IMR-90 (cell line): ENCODE results near the gene TENM4. TPM values are rescaled to one million over a fixed set of nuclear protein-coding genes. Genes with fewer than 3 reads are reported as not detected.

Experiments used
- ATAC-seq: fragments of 200-7000 bp; cut with Tn5 transposase; 2 replicates; pipeline ENCODE4 v1.9.1; 2020; ENCODE audit warnings: low read depth, mild to moderate bottlenecking, moderate library complexity
- BruUV-seq: library from RNA; stranded (reverse); fragments of 400-500 nt; replicated peaks from 2 replicates; lab custom pipeline; 2021; lab: Mats Ljungman, UMichigan
- CTCF ChIA-PET: fragments of 300-600 bp; formaldehyde crosslinking; extraction: SDS; loops from one replicate; lab custom pipeline; 2021; ENCODE audit warnings: antibody characterized with exemption; lab: Yijun Ruan, JAX
- POLR2A ChIA-PET: fragments of 300-600 bp; sonication (Branson Sonifier 250); formaldehyde crosslinking; loops from one replicate; lab custom pipeline; 2022; ENCODE audit warnings: antibody characterized with exemption; ENCODE audit not compliant: unreplicated experiment; lab: Charles Lee
- DNase-seq: peaks from one replicate; pipeline ENCODE4 v3.0.0; 2013
- H2AFZ ChIP-seq: replicated peaks from 2 replicates; pipeline ENCODE3; 2013; ENCODE audit warnings: low read length, mild to moderate bottlenecking; ENCODE audit not compliant: poor library complexity
- H2AK5ac ChIP-seq: 2 replicates; pipeline ENCODE4 v1.6.1; 2013; ENCODE audit warnings: low read depth, low read length, inconsistent platforms
- H2AK9ac ChIP-seq: replicated peaks from 2 replicates; pipeline ENCODE3; 2013; ENCODE audit warnings: mild to moderate bottlenecking, low read depth, low read length, moderate library complexity; ENCODE audit not compliant: poor library complexity
- H2BK120ac ChIP-seq: 2 replicates; pipeline ENCODE4 v1.6.1; 2013; ENCODE audit warnings: low read depth, low read length, inconsistent platforms
- H2BK15ac ChIP-seq: 3 replicates; pipeline ENCODE4 v1.6.1; 2013; ENCODE audit warnings: low read depth, low read length, inconsistent platforms
- H2BK20ac ChIP-seq: 2 replicates; pipeline ENCODE4 v1.6.1; 2013; ENCODE audit warnings: low read depth, mild to moderate bottlenecking, inconsistent platforms, low read length, moderate library complexity
- H2BK5ac ChIP-seq: 2 replicates; pipeline ENCODE4 v1.6.1; 2013; ENCODE audit warnings: mild to moderate bottlenecking, low read depth, low read length, inconsistent platforms; ENCODE audit not compliant: poor library complexity, severe bottlenecking
- H3K14ac ChIP-seq: replicated peaks from 2 replicates; pipeline ENCODE4 v1.6.1; 2013; ENCODE audit warnings: low read depth, low read length, inconsistent platforms
- H3K18ac ChIP-seq: 2 replicates; pipeline ENCODE4 v1.6.1; 2013; ENCODE audit warnings: low read depth, low read length, control low read depth
- H3K23ac ChIP-seq: 2 replicates; pipeline ENCODE4 v1.6.1; 2013; ENCODE audit warnings: low read depth, low read length, inconsistent platforms
- H3K27ac ChIP-seq: 2 replicates; pipeline ENCODE4 v1.5.1; 2013; ENCODE audit warnings: mild to moderate bottlenecking, control low read depth, low read length; ENCODE audit not compliant: insufficient read depth
- H3K27me3 ChIP-seq: 2 replicates; pipeline ENCODE4 v1.6.1; 2013; ENCODE audit warnings: low read length; ENCODE audit not compliant: control insufficient read depth, insufficient read depth
- H3K36me3 ChIP-seq: 2 replicates; pipeline ENCODE4 v1.6.1; 2013; ENCODE audit warnings: low read length, mixed read lengths; ENCODE audit not compliant: control insufficient read depth, insufficient read depth
- H3K4ac ChIP-seq: 2 replicates; pipeline ENCODE4 v1.6.1; 2013; ENCODE audit warnings: low read depth, low read length, inconsistent platforms
- H3K4me1 ChIP-seq: 2 replicates; pipeline ENCODE4 v1.6.1; 2013; ENCODE audit warnings: low read length, mixed read lengths; ENCODE audit not compliant: control insufficient read depth, insufficient read depth
- H3K4me2 ChIP-seq: 2 replicates; pipeline ENCODE4 v1.6.1; 2013; ENCODE audit warnings: low read depth, mild to moderate bottlenecking, control low read depth, low read length, moderate library complexity
- H3K4me3 ChIP-seq: 2 replicates; pipeline ENCODE4 v1.5.1; 2013; ENCODE audit warnings: low read depth, mild to moderate bottlenecking, control low read depth, low read length, moderate library complexity; ENCODE audit not compliant: insufficient read depth
- H3K56ac ChIP-seq: 2 replicates; pipeline ENCODE4 v1.6.1; 2013; ENCODE audit warnings: low read length, inconsistent platforms; ENCODE audit not compliant: insufficient read depth; ENCODE audit errors: extremely low read depth
- H3K79me1 ChIP-seq, 2 experiments: 2 replicates each; pipeline ENCODE4 v1.6.1; 2013; ENCODE audit warnings: low read length in 2 of 2, inconsistent platforms in 1 of 2, low read depth in 1 of 2
- H3K9ac ChIP-seq: 2 replicates; pipeline ENCODE4 v1.6.1; 2013; ENCODE audit warnings: low read depth, low read length, control low read depth
- H3K9me1 ChIP-seq: 2 replicates; pipeline ENCODE4 v1.6.1; 2013; ENCODE audit warnings: low read length, inconsistent platforms; ENCODE audit not compliant: insufficient read depth
- H3K9me3 ChIP-seq: 2 replicates; pipeline ENCODE4 v1.6.1; 2013; ENCODE audit warnings: low read length; ENCODE audit not compliant: control insufficient read depth, insufficient read depth
- H4K20me1 ChIP-seq: 2 replicates; pipeline ENCODE4 v1.6.1; 2013; ENCODE audit warnings: low read length, inconsistent platforms; ENCODE audit not compliant: insufficient read depth
- H4K5ac ChIP-seq: 2 replicates; pipeline ENCODE4 v1.6.1; 2013; ENCODE audit warnings: mild to moderate bottlenecking, low read depth, low read length, control low read depth
- H4K8ac ChIP-seq, 2 experiments: 2 replicates each; pipeline ENCODE4 v1.6.1; 2013; ENCODE audit warnings: low read depth in 2 of 2, low read length in 2 of 2, control low read depth in 1 of 2, inconsistent platforms in 1 of 2
- H4K91ac ChIP-seq: 2 replicates; pipeline ENCODE4 v1.6.1; 2013; ENCODE audit warnings: low read depth, low read length, inconsistent platforms; ENCODE audit not compliant: insufficient read depth
- BHLHE40 ChIP-seq: fragments of 150-350 bp; IDR thresholded peaks from 2 replicates; pipeline ENCODE4 v1.6.1; 2016; ENCODE audit warnings: mild to moderate bottlenecking, low read depth, low read length
- CEBPB ChIP-seq: IDR thresholded peaks from 2 replicates; pipeline ENCODE4 v1.6.1; 2012; ENCODE audit warnings: low read depth, low read length, improper control_type of control experiment
- CHD1 ChIP-seq: IDR thresholded peaks from 2 replicates; pipeline ENCODE4 v1.6.1; 2012; ENCODE audit warnings: low read depth, low read length, improper control_type of control experiment
- CTCF ChIP-seq: conservative IDR thresholded peaks from 2 replicates; pipeline ENCODE4 v1.5.1; 2012; ENCODE audit warnings: mild to moderate bottlenecking, low read depth, low read length, improper control_type of control experiment
- FOS ChIP-seq: fragments of 150-350 bp; IDR thresholded peaks from 2 replicates; pipeline ENCODE4 v1.6.1; 2016; ENCODE audit warnings: low read depth, low read length
- MAFK ChIP-seq: IDR thresholded peaks from 2 replicates; pipeline ENCODE4 v1.6.1; 2012; ENCODE audit warnings: low read depth, low read length, improper control_type of control experiment
- MAZ ChIP-seq: IDR thresholded peaks from 2 replicates; pipeline ENCODE4 v1.6.1; 2012; ENCODE audit warnings: low read depth, mild to moderate bottlenecking, low read length, improper control_type of control experiment, moderate library complexity, borderline replicate concordance
- MXI1 ChIP-seq: IDR thresholded peaks from 2 replicates; pipeline ENCODE4 v1.6.1; 2012; ENCODE audit warnings: low read depth, mild to moderate bottlenecking, low read length, moderate library complexity, borderline replicate concordance
- NFE2L2 ChIP-seq: fragments of 150-350 bp; IDR thresholded peaks from 2 replicates; pipeline ENCODE4 v1.6.1; 2016; ENCODE audit warnings: low read depth, mild to moderate bottlenecking, low read length
- POLR2A ChIP-seq: IDR thresholded peaks from 2 replicates; pipeline ENCODE4 v1.6.1; 2012; ENCODE audit warnings: mild to moderate bottlenecking, low read depth, low read length
- RAD21 ChIP-seq: IDR thresholded peaks from 2 replicates; pipeline ENCODE4 v1.6.1; 2012; ENCODE audit warnings: low read length, improper control_type of control experiment
- RCOR1 ChIP-seq: IDR thresholded peaks from 2 replicates; pipeline ENCODE4 v1.6.1; 2012; ENCODE audit warnings: mild to moderate bottlenecking, low read length, improper control_type of control experiment; ENCODE audit not compliant: insufficient replicate concordance
- RFX5 ChIP-seq: IDR thresholded peaks from 2 replicates; pipeline ENCODE4 v1.8.0; 2012; ENCODE audit warnings: low read depth, mild to moderate bottlenecking, low read length, moderate library complexity
- SMC3 ChIP-seq: fragments of 150-350 bp; IDR thresholded peaks from 2 replicates; pipeline ENCODE4 v1.6.1; 2016; ENCODE audit warnings: low read depth, mild to moderate bottlenecking, antibody characterized with exemption, low read length, moderate library complexity
- WGBS, 2 experiments: methylation state at CpG; one replicate each; pipeline versions ENCODE4 v1.1.5 to v1.1.7; 2013; ENCODE audit warnings: missing lambda C conversion rate in 2 of 2; ENCODE audit not compliant: insufficient read length in 1 of 2; ENCODE audit errors: extremely low coverage in 2 of 2; 5-methylcytosine and 5-hydroxymethylcytosine counted together
- dilution Hi-C: fragments of 300-500 bp; cut with HindIII; formaldehyde crosslinking; loops from one replicate; pipeline ENCODE4 v1.14.3; 2018; ENCODE audit warnings: low sequenced_read_pairs; ENCODE audit not compliant: unreplicated experiment
- in situ Hi-C: fragments of 300-500 bp; cut with MboI; formaldehyde crosslinking; loops from 3 replicates; pipeline ENCODE4 v1.14.3; 2019; ENCODE audit warnings: low sequenced_read_pairs, inconsistent platforms, mixed read lengths
- intact Hi-C: fragments of 100-400 bp; cut with micrococcal nuclease; formaldehyde crosslinking; loops from 2 replicates; pipeline ENCODE4 v1.10.0; 2022
- polyA plus RNA-seq, 3 experiments: library from polyadenylated mRNA; depleted of rRNA; stranded (reverse); fragments of >200 nt; gene quantifications; 2 replicates each; pipeline ENCODE4 v1.2.3, GENCODE V29; 2012; ENCODE audit warnings: low replicate concordance in 1 of 3
- total RNA-seq: library from RNA; depleted of rRNA; stranded (reverse); fragments of >200 nt; gene quantifications from 2 replicates; pipeline ENCODE4 v1.2.3, GENCODE V29; 2012
- TF ChIP-seq, protein P1 (sequence below): fragments of 150-350 bp; IDR thresholded peaks from 2 replicates; pipeline ENCODE4 v1.6.1; 2017; ENCODE audit warnings: mild to moderate bottlenecking, antibody characterized with exemption, low read length, low read depth
- TF ChIP-seq, protein P2 (sequence below): fragments of 150-350 bp; IDR thresholded peaks from 2 replicates; pipeline ENCODE4 v1.6.1; 2016; ENCODE audit warnings: low read depth, mild to moderate bottlenecking, low read length, moderate library complexity, borderline replicate concordance

Gene TENM4
- total and polyA plus RNA-seq, 2 of the 4 experiments (the other 2 are of a cell fraction) = 7.4 to 9.0 TPM

DNA sequence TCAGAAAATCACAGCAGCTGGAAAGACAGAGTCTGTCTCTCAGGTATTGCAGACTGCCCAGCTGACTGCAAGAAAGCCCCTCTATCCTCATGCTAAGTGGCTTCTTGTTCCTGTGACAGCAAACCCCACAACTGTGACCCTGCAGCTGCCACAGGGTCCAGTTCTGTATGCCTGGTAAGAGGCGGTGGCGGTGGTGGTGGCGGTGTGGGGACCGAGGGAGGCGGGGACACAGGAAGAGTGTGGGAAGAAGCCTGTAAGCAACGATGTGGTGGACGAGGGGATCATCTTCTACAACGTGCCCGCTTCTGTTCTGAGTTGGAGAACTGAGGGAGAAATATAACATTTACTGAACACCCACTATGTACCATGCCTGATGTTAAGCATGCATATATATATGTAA is 112.4 kb downstream of the TENM4 start:
- TF ChIP-seq MXI1 = no peak
- no peak for TF ChIP-seq FOS
- no peak for TF ChIP-seq BHLHE40
- TF ChIP-seq SMC3 = no peak
- no peak for TF ChIP-seq CHD1
- no peak for TF ChIP-seq NFE2L2
- no peak for TF ChIP-seq MAZ
- no peak for TF ChIP-seq MAFK
- no peak for TF ChIP-seq RAD21
- TF ChIP-seq CTCF = no peak
- TF ChIP-seq, protein P1, sequence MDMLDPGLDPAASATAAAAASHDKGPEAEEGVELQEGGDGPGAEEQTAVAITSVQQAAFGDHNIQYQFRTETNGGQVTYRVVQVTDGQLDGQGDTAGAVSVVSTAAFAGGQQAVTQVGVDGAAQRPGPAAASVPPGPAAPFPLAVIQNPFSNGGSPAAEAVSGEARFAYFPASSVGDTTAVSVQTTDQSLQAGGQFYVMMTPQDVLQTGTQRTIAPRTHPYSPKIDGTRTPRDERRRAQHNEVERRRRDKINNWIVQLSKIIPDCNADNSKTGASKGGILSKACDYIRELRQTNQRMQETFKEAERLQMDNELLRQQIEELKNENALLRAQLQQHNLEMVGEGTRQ = no peak
- TF ChIP-seq, protein P2, sequence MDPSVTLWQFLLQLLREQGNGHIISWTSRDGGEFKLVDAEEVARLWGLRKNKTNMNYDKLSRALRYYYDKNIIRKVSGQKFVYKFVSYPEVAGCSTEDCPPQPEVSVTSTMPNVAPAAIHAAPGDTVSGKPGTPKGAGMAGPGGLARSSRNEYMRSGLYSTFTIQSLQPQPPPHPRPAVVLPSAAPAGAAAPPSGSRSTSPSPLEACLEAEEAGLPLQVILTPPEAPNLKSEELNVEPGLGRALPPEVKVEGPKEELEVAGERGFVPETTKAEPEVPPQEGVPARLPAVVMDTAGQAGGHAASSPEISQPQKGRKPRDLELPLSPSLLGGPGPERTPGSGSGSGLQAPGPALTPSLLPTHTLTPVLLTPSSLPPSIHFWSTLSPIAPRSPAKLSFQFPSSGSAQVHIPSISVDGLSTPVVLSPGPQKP = no peak
- TF ChIP-seq POLR2A = no peak
- no peak for TF ChIP-seq RFX5
- TF ChIP-seq RCOR1 = no peak
- no peak for TF ChIP-seq CEBPB
- Histone ChIP-seq H2AK9ac (no peak overlapping the region), H3K9me1 (no peaks in the 10 kb centered on the region), H4K8ac (no peak overlapping the region), H2BK20ac (no peak overlapping the region), H3K27me3 (no peaks in the 10 kb centered on the region), H3K23ac (no peak overlapping the region), H2AFZ (no peak overlapping the region), H3K56ac (no peak overlapping the region), H3K9me3 (no peaks in the 10 kb centered on the region), H4K20me1 (no peaks in the 10 kb centered on the region), H3K14ac (no peak overlapping the region), H3K36me3 (no peaks in the 10 kb centered on the region; the same call in 1 of the 2 replicates), H2BK5ac (no peak overlapping the region), H3K4me3 (no peak overlapping the region), H2AK5ac (no peak overlapping the region), H3K27ac (no peak overlapping the region), H3K79me1 (no peaks in the 10 kb centered on the region; a peak in 1 of 4 replicates), H3K4me1 (no peaks in the 10 kb centered on the region; the same call in 1 of the 2 replicates), H3K4ac (no peak overlapping the region), H2BK15ac (no peak overlapping the region), H2BK120ac (no peak overlapping the region), H3K18ac (no peak overlapping the region), H4K91ac (no peak overlapping the region), H3K9ac (no peak overlapping the region), H4K5ac (no peak overlapping the region), H3K4me2 (no peak overlapping the region)
- DNase-seq (no peak), ATAC-seq (no peak)
- ChIA-PET POLR2A (no interaction called here), CTCF (no interaction called here)
- WGBS, 2 experiments = no CpG with 5 or more reads among the region's 9 CpGs
- in situ Hi-C loops (no loop called here), dilution Hi-C loops (no loop called here), intact Hi-C loops (no loop called here)
- no TSS peak for BruUV-seq
